GM21423 (cell line): Measurements from ENCODE around the gene LNPEP.
A peak's percentile ranks its signal among the peaks of the same experiment; 100 is the strongest.

Experiments used
- ATAC-seq: cut with Tn5 transposase; IDR thresholded peaks from one replicate; pipeline ENCODE4 v1.9.1; 2021; ENCODE audit warnings: mild to moderate bottlenecking, moderate library complexity; ENCODE audit not compliant: unreplicated experiment

The LNPEP gene

DNA sequence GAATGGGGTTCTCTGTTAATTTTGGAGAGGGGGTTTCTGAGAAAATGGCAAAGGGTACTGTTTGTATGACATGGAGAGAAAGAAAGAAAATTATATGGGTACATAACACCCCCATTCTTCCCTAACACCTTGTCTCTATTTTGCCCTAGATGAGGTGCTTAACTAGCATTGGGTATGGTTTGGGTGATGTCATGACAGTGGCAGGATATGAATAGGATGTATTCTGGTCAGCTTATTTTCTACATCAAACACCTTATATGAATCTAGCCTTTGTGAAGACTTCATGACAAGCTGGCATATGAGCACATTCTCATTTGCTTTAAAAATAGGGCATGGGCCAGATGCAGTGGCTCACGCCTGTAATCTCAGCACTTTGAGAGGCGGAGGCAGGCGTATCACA is 58.6 kb downstream of the LNPEP start:
- no peak for ATAC-seq

DNA sequence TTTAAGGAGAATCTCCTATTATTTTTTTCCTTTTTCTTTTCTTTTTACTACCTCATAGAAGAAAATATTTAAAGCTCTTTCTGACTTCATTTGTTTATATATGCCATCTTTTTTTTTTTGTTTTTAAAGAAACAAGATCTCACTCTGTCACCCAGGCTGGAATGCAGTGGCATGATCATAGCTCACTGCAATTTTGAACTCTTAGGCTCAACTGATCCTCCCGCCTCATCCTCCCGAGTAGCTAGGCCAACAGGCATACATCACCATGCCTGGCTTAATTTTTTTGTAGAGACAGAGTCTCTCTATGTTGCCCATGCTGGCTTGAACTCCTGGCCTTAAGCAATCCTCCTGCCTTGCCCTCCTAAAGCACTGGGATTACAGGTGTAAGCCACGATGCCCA is 59.5 kb downstream of the LNPEP start:
- ATAC-seq, result no peak

DNA sequence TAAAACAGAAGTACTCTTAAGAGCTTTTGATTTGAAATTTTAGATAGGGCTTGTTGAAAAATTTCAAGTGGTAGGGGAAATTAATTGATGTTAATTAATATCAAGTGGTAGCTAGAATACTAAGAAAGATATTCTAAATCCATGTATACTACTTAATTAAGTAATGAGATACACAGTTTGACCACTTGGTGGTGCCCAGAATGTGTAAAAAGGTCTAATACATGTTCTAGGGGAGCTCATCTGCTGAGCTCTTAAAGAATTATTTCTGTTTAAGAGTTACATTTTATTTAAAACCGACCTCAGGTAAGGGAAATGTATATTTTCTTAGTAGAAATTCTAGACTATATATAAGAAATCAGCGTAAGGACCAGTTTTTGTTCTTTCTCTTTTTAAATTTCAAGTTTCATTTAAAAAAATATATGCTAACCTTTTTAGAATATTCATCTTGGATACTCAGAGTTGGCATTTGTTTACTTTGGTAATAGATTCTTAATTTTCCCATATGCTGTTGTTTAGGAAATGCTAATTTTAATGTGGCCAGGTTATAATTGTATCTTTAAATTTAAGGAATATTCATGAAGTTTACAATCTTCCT is 61.5 kb downstream of the LNPEP start:
- peak; percentile 77 for ATAC-seq

DNA sequence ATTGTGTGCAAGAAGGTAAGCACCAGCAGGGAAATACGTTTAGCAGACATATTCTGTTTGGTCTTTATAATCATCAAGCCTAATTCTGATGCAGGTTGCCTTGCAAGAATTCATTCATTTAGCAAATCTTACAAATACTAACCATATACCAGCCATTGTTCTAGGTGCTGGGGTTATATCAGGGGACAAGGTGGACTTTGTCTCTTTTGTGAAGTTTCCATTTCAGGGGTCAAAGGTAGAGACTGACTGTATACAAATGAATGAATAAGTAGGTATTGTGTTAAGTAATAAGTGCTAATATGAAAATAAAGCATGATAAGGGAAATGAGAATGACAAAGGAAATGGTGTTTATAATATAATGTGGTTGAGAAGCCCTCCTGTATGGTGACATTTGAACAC is 64.0 kb downstream of the LNPEP start:
- no peak for ATAC-seq

DNA sequence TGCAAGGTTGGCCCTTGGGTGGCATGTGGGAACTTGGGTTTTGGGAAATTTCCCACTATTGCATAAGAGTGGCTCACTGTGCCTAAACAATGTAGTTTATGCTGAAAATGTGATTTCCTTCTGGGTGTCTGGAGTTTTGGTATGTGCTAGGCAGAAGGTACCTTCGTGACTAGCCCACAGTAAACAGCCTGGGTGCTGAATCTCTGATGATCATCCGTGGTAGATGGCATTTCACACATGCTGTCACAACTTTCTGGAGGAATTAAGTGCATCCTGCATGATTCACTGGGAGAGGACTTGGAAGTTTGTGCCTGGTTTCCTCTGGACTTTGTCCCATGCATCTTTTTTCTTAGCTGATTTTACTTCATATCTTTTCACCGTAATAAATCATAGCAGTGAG is 64.5 kb downstream of the LNPEP start:
- ATAC-seq, result no peak

DNA sequence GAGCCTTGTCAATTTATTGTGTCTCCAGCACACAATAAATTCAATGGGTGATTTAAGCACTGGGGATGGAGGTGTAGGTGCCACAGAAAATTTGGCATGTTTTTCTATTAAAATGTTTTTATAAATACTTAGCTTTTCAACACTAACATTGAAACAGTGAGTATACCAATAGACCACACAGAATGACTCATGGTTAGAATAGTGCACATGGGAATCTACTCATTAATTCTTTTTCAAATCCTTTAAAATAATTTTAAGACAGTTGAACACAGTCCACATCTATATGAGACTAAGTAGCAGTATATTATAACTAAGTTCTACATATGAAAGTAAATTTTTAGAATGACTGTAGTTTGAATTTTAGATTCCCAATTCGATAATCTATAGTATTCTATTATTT is 67.1 kb downstream of the LNPEP start:
- ATAC-seq, result no peak

DNA sequence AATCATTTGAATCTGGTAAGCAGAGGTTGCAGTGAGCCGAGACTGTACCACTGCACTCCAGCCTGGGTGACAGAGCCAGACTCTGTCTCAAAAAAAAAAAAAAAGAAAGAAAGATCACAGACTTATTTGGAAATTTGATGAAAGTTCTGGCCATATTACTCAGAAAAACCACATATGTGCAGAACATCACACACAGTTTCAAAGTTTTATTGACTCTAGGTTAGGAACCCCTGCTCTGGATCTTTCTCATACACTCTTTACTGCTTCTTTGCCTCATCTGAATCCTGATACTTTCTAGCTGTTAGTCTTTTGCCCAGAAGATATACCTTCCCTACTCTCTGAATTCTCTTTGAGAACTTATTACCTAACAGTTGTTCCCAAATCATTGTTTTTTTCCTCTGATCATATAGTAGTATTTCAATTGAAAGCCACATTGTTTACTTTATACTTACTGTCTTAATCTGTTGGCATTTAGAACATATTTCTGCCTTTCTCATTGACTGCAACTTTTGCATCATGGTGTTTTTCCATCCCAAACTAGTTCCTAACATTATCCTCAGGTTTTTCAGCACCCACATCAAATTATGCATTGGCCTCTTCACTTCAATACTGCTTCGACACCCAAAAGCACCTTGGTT is 68.7 kb downstream of the LNPEP start:
- ATAC-seq, result no peak

DNA sequence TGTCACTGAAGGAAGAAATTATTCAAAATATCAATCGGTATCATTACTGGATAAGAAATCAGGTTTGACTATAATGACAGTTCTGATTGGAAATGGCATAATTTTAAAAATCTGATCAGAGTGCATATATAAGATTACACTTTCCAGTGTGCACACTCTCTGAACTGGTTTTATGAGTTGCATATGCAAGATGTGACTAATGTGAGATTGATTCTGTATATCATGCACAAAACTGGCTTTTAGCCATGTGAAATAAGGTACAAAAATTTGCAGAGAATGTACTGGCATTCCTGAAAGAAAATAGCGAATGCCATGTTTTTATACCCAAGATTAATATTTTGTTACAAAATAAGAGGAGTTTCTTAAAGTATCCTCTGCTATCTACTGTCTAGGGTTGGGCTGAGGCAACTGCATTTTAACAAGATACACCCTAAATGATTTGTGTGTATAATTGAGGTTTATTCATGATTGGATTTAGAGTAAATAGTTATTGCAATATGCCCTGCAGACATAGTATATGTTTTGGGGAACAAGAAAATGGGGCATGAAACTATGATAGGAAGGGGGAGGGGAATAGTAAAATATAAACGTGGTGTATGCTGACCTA is 70.7 kb downstream of the LNPEP start:
- ATAC-seq, result no peak

DNA sequence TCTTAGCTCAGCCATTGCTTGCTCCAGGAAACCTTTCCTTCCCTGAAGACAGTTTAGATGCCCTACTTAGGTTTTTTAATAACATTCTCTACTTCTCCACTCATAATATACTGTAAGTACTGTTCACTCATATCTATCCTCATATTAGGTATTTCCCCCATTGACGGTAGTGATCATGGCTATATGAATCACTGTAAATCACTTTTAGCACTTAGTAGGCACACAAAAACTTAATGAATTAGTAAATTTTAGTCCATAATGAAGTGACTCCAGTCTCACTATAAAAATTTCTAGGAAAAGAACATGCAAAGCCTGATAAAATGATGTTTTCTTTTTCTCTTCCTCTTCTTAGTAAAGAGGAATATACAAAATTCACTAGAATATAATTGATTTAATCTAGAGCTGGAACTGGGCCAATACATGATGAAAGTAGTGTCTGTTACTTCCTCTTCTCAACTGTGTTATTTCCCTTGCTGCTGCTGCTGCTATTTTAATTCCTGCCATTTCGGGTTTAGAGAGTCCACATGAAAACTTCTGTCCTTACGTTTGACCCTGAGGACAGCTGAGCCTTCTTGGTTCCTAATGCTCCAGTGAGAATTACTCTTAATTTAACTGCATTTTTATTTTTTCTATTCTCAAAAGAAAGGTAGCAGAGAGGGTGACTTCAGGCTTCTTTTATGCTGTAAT is 73.5 kb downstream of the LNPEP start:
- ATAC-seq, result peak; percentile 61

DNA sequence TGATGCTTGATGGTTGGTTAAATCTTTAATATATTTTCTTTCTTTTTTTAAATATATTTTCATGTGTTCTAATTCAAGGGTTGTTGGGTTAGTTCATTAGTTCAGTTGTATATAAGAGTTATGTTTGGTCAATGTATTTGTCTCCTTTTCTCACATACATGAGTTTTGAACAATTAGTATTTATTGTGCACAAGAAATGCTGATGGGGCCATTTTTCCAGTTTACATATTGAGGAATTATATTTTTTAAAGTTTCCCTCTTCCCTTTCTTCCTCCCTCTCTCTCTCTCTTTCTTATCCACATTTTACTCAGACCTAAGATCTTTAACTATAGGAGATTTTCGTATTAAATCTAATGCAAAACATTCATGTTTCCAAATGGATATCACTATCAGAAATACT is 74.0 kb downstream of the LNPEP start:
- no peak for ATAC-seq

DNA sequence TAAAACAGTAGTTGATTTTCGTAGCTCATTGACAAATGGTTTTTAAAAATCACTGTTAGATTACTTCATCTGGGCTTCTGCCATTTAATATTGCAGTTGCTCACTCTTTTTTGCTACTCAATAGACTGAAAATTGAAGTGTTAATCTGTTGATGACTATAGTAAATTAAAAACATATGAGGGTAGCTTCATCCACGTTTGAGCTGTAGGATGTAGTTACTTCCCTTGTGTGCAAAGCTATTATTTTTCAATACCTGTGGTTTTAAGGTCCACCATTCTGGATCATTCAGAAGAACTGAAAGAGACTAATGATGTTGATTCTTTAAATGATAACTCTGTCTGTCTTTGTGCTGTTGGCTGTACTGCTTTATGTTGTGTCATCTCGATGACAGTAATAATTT is 74.7 kb downstream of the LNPEP start:
- no peak for ATAC-seq

DNA sequence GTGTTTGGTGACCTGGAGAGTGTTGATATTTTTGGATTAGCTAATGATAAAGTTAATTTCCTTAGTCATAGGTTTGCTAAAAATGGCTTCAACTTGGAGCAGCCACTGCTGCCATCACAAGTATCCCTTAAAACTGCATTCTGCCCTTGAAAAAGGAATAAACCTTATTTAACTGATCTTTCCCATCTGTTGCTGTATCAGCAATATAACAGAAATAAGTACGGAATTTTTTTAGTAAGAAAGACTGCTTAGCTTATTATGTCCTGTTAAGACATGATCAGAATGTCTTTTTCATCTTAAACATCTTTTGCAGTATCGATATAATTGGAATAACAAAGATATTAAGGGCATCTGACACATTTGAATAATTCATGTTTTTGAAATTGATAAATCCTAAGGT is 75.7 kb downstream of the LNPEP start:
- no peak for ATAC-seq

DNA sequence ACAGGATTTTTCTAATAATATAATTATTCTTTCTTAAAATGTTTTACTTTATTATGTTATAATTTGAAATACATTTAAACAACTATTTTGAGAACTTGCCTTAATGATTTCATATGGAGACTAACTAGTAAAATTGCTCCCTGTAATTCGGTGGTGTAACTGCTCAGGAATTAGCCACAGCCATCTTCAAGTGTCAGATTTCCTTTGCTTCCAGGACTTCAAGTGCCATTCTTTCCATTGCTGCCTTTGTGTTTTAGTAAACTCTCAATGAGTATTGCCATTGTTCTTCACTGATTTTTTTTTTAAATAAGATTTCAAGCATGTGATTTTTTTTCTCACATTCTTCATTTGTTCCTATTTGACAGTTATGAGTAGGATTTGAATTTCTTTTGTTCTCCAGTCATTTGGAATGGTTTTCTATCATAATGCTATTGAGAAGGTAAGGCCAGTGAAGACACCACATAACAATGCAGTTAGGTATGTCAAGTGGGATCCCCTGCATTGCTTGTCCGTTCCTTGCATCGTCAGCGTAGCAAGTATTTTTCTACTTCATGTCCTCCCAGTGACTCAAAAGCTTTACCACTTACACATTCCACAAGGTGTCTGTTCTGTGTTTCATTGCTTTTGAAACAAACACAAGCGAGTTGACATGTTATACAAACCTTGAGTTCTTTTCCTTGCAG is 83.7 kb downstream of the LNPEP start:
- no peak for ATAC-seq

DNA sequence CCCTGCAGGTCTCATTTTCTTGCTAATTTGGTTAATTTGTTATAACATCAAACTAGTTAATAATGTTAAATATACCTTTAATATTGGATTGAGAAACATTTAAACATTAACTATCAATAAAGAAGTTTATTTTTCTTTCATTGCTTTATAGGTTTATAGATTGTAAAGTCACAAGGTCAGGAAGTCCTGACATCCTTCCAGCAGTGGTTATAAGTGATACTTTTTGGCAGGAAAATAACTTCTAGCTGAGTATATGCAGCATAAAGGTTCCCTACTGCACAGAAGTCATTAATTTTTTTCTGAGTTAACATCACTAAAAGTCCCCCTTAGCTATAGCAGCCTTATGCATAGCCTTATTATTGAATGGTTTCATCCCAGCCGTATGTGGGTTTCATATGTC is 85.5 kb downstream of the LNPEP start:
- no peak for ATAC-seq

DNA sequence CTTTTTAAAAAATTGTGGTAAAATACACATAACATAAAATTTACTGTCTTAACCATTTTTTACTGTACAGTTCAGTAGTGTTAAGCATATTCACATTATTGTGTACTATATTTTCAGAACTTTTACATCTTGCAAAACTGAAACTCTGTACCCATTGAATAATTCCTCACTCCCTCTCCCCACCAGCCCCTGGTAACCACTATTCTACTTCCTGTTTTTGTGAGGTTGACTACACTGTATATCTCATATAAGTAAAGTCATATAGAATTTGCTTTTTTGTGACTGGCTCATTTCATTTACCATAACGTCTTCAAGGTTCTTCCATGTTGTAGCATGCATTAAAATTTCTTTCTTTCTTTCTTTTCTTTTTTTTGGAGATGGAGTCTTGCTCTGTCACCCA is 87.0 kb downstream of the LNPEP start:
- ATAC-seq, result peak; percentile 48

DNA sequence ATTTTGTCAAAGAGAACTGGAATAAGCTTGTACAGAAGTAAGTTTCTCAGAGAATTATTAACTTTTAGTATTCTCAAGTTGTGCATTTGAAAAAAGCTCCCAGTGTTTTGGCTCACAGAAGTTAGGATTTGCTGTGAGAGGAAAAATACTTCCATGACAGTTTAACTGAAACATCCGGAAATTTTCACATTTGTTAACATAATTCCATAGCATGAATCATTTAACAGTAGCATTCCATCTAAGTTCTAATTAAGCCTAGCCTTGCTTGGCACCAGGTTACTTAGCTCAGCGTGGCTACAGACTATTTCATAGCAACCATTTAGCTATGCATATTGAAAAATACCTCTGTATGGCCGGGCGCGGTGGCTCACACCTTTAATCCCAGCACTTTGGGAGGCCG is 90.8 kb downstream of the LNPEP start:
- no peak for ATAC-seq

DNA sequence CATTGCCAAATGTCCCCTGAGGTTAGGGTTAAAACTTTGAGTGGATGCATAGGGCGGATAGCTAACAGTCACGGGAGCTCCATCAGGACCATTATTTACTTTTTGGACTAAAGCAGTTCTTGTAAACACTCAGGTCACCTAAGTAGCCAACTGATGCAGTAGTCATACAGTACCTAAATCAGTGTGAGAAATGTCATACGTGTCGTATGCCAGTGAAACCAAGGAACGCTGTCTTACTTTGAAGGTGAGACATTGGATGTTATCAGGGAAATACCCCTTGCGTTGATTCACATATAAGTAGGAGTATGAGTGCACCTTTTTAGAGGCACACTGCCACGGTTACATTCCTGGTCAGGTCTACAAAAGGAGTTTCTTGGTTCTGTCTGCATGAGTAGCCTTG is 101.9 kb downstream of the LNPEP start:
- ATAC-seq, result no peak

DNA sequence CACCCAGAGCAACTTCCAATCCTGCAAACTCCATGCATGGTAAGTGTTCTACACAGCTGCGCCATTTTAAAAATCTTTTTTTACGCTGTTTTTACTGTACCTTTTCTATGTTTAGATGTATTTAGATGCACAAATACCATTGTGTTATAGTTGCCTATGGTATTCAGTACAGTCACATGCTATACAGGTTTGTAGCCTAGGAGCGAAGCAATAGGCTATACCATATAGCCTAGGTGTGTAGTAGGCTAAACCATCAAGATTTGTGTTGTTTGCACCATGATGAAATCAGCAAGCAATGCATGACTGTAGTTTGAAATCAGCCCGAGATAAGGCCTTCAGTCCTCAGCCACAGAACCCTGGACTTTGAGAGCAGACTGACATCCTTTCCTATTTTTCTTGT is 105.4 kb downstream of the LNPEP start:
- ATAC-seq, result no peak

DNA sequence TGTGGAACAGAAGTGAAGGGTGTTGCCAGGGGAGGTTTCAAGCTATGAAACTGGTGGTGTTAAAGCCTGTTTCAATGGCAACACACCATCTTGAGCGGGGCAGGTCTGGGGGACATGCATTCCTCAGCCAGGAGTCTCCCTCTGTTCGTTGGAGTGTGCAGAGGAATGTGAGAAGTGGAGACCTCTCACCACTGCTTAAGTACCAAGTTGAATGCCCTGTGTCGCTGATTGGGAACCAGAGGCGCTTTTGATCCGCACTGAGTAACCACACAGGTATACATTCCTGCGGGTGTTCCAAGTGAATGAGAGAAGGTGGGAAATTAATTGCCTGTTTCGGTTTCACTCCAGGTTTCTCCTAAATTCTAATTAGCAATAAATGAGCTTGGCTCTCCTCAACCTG is 107.1 kb downstream of the LNPEP start:
- ATAC-seq, result no peak

DNA sequence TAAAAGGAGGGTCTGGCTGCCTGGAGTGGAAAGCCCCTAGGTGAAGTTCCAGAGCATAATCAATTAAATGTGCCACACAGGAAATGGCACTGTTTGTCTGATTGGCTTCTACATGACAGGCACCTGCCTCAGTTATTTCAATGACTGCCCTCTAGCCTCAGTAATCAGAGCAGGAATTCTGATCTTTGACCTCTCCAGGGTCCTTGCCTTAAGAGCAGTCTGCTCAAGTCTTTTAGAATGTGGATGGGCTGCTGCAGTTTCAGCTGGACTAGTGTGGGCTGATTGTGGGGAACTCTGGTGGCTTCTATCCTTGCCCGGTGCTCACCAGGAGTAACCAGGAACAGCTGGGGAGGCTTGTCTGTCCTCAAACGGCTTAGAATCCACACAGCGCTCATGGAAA is 107.6 kb downstream of the LNPEP start:
- ATAC-seq, result no peak

DNA sequence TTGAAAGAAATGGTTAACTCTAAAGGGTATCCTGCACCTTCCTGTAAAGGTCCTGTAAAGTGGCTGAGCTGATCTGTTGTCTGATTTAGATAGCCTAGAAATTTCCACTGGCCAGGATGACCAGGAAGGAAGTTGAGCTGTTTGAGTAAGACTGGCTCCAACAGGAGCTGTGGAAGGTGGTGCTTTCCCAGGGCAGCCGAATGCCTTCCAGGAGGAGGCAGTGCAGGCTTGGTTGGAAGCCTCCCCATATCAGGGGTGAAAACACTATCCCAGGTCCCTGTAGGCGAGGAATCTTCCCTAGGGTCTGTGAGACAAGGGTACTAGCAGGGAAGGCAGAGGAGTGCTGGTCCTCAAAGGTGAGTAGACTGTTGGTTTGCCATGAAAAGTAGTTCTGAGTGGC is 108.2 kb downstream of the LNPEP start:
- no peak for ATAC-seq
